Midbrain (tissue), 1 donor: Measurements from ENCODE around the gene ALOXE3.

Experiments
- DNase-seq: peaks from one replicate; lab custom pipeline; 2025; lab: John Stamatoyannopoulos, UW

ALOXE3 gene

GRCh38 chr17:8051831-8052230 is 66.5 kb downstream of the ALOXE3 start:
- no peak for DNase-seq

DNA sequence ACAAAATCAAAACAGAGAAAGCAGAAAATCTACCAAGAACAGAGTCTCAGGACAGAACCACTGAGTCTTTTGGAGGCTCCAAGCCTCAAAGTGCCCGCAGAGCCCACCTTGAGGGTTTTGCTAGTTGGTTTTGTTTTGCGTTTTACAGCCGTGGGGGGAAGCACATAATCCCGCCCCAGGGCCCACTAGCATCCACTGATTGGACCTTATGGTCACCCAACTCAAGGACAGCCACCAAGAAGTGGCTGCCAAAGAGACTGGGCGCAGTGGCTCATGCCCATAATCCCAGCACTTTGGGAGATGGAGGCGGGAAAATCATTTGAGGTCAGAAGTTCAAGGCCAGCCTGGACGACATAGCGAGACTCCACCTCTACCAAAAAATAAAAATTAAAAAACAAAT is 69.6 kb downstream of the ALOXE3 start:
- no peak for DNase-seq

- no peak for DNase-seq
Observed at GRCh38 chr17:8048236-8048635, 70.1 kb downstream of the ALOXE3 start.

- no peak for DNase-seq
Observed at GRCh38 chr17:8047769-8048110, 70.6 kb downstream of the ALOXE3 start.

GRCh38 chr17:8046929-8047768 is 71.2 kb downstream of the ALOXE3 start:
- no peak for DNase-seq

DNA sequence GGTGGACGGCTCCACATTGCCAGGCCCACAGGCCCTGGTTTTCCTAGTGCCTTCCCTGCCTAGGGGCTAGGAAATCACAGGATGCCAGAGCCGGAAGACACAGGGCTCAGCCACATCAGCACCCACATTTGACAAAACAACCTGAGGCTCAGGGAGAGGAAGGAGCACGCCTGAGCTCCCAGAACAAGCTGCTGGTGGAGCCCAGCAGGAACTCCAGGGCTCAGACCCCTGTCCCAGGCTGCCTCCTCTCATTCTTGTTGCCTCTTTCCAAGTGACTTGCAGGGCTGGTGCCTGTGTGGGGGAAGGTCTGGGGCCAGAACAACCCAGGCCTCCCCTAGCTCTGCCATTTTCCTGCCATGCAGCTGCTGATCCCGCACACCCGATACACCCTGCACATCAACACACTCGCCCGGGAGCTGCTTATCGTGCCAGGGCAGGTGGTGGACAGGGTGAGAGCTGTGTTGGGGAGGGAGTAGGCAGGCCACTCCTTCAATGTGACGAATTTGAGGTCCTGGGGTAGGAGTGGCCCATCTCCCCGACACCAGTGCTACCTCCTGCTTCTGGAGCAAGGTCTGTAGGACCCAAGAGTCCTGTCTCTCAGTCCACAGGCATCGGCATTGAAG is 71.9 kb downstream of the ALOXE3 start:
- no peak for DNase-seq
